Adipocyte (in vitro differentiated cells): ENCODE results near the gene PAEP.

ENCODE experiments used
- DNase-seq: peaks from one replicate; pipeline ENCODE4 v3.0.0-alpha.2; 2015; ENCODE audit warnings: low read depth
- H3K27me3 ChIP-seq: replicated peaks from 2 replicates; pipeline ENCODE4 v1.7.0; 2013; ENCODE audit warnings: mild to moderate bottlenecking, low read length, moderate library complexity; ENCODE audit not compliant: control insufficient read depth, insufficient read depth
- H3K36me3 ChIP-seq: 2 replicates; pipeline ENCODE4 v1.7.0; 2013; ENCODE audit warnings: low read length, mild to moderate bottlenecking, moderate library complexity; ENCODE audit not compliant: control insufficient read depth, insufficient read depth, severe bottlenecking
- H3K4me1 ChIP-seq: 2 replicates; pipeline ENCODE4 v1.7.0; 2013; ENCODE audit warnings: mild to moderate bottlenecking, low read length, moderate library complexity; ENCODE audit not compliant: control insufficient read depth, insufficient read depth
- H3K4me3 ChIP-seq: 2 replicates; pipeline ENCODE4 v1.7.0; 2013; ENCODE audit warnings: mild to moderate bottlenecking, low read length, moderate library complexity
- H3K9ac ChIP-seq: 2 replicates; pipeline ENCODE4 v1.7.0; 2013; ENCODE audit warnings: mild to moderate bottlenecking, low read length, moderate library complexity
- H3K9me3 ChIP-seq: 2 replicates; pipeline ENCODE4 v1.7.0; 2013; ENCODE audit warnings: mild to moderate bottlenecking, low read length, moderate library complexity; ENCODE audit not compliant: control insufficient read depth

PAEP gene

GRCh38 chr9:135555203-135555602 lies 6.4 kb upstream of the PAEP start:
- Histone ChIP-seq H3K9me3 (peaks cover 7% of the 10 kb centered on the region), H3K36me3 (no peaks in the 10 kb centered on the region), H3K9ac (no peak overlapping the region), H3K4me3 (no peak overlapping the region), H3K4me1 (no peaks in the 10 kb centered on the region), H3K27me3 (peaks cover 32% of the 10 kb centered on the region)
- DNase-seq, result no peak

- no peak for DNase-seq
- no peaks in the 10 kb centered on the region for H3K36me3 ChIP-seq
Measured at GRCh38 chr9:135555910-135556309, 5.6 kb upstream of the PAEP start.

DNA sequence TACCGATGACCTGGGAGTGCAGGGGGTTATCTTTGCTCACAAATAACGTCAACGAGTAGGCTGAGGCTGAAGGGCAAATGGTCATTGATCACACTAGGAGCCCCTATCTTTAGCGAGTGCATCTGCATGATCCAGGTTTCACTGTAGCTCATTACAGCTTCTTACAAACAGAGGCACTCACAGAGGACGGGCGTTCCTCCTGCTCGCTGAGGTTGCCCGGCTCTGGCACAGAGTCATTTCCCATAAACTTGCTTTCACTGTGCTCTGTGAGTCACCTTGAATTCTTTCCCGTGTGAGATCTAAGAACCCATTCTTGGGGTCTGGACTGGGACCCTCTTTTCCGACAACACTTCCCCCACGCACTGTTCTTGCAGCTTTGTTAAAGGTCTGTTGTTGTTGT lies 1.9 kb upstream of the PAEP start:
- H3K36me3 ChIP-seq, result no peaks in the 10 kb centered on the region
- H3K9me3 ChIP-seq, result peaks cover 7% of the 10 kb centered on the region
- H3K4me3 ChIP-seq, result no peak overlapping the region
- H3K9ac ChIP-seq, result no peak overlapping the region
- peaks cover 23% of the 10 kb centered on the region for H3K27me3 ChIP-seq
- no peak for DNase-seq
- H3K4me1 ChIP-seq, result no peaks in the 10 kb centered on the region

More at GRCh38 chr9:135555910-135556309, 5.6 kb upstream of the PAEP start:
- Histone ChIP-seq H3K27me3 (peaks cover 28% of the 10 kb centered on the region), H3K9ac (no peak overlapping the region), H3K9me3 (peaks cover 7% of the 10 kb centered on the region), H3K4me3 (no peak overlapping the region), H3K4me1 (no peaks in the 10 kb centered on the region)

GRCh38 chr9:135562235-135562745 lies 734 bp downstream of the PAEP start:
- Histone ChIP-seq H3K27me3 (peaks cover 25% of the 10 kb centered on the region), H3K36me3 (no peaks in the 10 kb centered on the region), H3K9me3 (no peaks in the 10 kb centered on the region), H3K4me1 (no peaks in the 10 kb centered on the region), H3K9ac (no peak overlapping the region), H3K4me3 (no peak overlapping the region)
- no peak for DNase-seq

- Histone ChIP-seq H3K9ac (no peak overlapping the region), H3K27me3 (peaks cover 22% of the 10 kb centered on the region), H3K4me1 (no peaks in the 10 kb centered on the region), H3K36me3 (no peaks in the 10 kb centered on the region), H3K4me3 (no peak overlapping the region), H3K9me3 (no peaks in the 10 kb centered on the region)
- no peak for DNase-seq
Measured at GRCh38 chr9:135563039-135563476, 1.5 kb downstream of the PAEP start.

DNA sequence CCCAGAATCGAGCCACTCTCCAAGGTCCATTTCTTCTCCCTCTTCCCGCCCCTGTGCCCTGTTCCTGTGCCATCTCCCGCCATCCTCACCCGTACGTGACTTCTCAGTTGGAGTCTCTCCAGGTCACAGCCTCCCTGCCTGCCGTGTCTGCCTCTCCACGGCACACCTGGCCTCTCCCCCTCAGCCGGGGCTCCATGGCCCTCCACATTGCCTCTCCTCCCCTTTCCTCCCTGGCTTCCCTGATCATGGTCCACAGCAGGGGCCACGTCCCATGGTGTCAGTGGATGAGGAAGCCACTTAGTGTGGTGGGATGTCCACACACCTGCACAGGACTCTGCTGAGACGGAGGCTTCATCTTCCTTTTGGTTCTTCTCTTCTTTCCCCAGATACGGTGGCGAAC lies 2.3 kb downstream of the PAEP start:
- Histone ChIP-seq H3K36me3 (no peaks in the 10 kb centered on the region), H3K4me3 (no peak overlapping the region), H3K27me3 (peaks cover 20% of the 10 kb centered on the region), H3K9ac (no peak overlapping the region), H3K9me3 (peaks cover 5% of the 10 kb centered on the region), H3K4me1 (no peaks in the 10 kb centered on the region)
- DNase-seq, result no peak

DNA sequence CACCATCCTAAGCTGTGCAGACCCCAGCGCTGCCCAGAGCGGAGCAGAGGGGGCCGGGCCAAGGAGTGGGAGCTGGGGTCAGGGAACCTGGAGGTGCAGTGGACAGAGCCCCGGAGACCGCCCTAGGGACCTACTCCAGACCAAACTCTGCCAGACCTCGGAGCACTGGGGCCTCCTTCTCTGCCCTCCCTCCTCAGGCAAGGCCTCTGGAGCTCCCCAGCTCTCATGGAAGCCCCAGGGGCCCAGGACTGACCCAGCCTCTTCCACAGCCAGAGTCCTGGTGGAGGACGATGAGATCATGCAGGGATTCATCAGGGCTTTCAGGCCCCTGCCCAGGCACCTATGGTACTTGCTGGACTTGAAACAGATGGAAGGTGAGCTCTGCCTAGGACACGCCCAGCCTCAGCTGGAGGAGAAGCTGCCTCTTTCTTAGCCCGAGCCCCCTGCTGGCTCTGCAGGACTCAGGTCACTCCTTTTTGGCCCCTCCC lies 3.6 kb downstream of the PAEP start:
- Histone ChIP-seq H3K4me1 (no peaks in the 10 kb centered on the region), H3K9ac (no peak overlapping the region), H3K36me3 (no peaks in the 10 kb centered on the region), H3K4me3 (no peak overlapping the region), H3K27me3 (peaks cover 14% of the 10 kb centered on the region), H3K9me3 (peaks cover 13% of the 10 kb centered on the region)
- DNase-seq, result no peak

DNA sequence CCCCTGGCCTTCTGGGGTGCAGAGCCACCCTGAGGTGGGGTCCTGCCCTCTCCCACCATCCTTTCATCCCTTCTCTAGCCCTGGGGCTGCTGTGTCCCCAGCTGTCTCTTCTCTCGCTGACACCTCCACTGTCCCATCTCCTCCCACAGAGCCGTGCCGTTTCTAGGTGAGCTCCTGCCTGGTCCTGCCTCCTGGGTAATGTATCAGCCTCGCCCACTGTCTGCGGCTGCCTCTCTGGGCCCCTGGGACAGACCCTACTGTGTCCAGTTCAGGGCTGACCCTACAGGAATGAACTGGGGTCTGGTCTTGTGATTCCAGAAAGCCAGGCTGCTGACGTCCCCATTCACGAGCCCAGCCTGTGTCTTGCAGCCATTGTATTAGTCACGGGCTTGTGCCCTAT lies 4.1 kb downstream of the PAEP start:
- peaks cover 13% of the 10 kb centered on the region for H3K9me3 ChIP-seq
- no peak overlapping the region for H3K9ac ChIP-seq
- no peak overlapping the region for H3K4me3 ChIP-seq
- DNase-seq, result no peak
- no peaks in the 10 kb centered on the region for H3K4me1 ChIP-seq
- H3K27me3 ChIP-seq, result peaks cover 14% of the 10 kb centered on the region
- H3K36me3 ChIP-seq, result no peaks in the 10 kb centered on the region

DNA sequence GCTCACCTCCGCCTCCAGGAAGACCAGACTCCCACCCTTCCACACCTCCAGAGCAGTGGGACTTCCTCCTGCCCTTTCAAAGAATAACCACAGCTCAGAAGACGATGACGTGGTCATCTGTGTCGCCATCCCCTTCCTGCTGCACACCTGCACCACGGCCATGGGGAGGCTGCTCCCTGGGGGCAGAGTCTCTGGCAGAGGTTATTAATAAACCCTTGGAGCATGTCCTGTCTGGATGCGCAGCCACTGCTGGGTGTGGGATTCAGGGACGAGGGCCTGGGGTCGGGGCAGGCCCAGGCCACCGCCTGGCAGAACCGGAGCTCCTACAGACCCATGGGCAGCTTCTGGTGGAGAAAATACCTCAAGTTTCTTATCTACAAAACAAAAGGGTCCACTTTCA lies 5.0 kb downstream of the PAEP start:
- Histone ChIP-seq H3K4me1 (no peaks in the 10 kb centered on the region), H3K4me3 (no peak overlapping the region), H3K9me3 (peaks cover 13% of the 10 kb centered on the region), H3K9ac (no peak overlapping the region), H3K36me3 (no peaks in the 10 kb centered on the region), H3K27me3 (peaks cover 14% of the 10 kb centered on the region)
- no peak for DNase-seq

GRCh38 chr9:135567311-135567710 lies 5.8 kb downstream of the PAEP start:
- H3K4me3 ChIP-seq, result no peak overlapping the region
- H3K27me3 ChIP-seq, result peaks cover 14% of the 10 kb centered on the region
- H3K36me3 ChIP-seq, result no peaks in the 10 kb centered on the region
- peaks cover 13% of the 10 kb centered on the region for H3K9me3 ChIP-seq
- H3K9ac ChIP-seq, result no peak overlapping the region
- no peaks in the 10 kb centered on the region for H3K4me1 ChIP-seq
- DNase-seq, result no peak

DNA sequence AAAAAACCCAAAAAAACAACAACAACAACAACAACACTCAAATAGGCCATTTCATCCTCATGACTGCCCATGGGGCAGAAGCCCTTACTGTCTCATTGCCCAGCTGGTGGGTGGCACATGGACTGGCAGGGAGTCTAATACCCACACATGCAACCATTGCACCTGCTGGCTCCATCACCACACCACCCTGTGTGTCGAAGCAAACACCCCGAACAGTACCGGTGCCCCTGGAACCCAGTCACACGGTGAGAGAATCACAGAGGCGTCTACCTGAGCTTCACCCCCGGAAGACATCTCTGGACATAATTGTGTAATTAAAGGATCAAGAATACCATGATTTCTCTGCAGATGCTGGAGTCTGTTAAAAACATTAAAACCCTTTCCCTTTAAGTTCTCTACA lies 6.5 kb downstream of the PAEP start:
- Histone ChIP-seq H3K4me1 (no peaks in the 10 kb centered on the region), H3K4me3 (no peak overlapping the region), H3K9ac (no peak overlapping the region), H3K9me3 (peaks cover 13% of the 10 kb centered on the region), H3K27me3 (peaks cover 14% of the 10 kb centered on the region), H3K36me3 (no peaks in the 10 kb centered on the region)
- DNase-seq, result no peak

DNA sequence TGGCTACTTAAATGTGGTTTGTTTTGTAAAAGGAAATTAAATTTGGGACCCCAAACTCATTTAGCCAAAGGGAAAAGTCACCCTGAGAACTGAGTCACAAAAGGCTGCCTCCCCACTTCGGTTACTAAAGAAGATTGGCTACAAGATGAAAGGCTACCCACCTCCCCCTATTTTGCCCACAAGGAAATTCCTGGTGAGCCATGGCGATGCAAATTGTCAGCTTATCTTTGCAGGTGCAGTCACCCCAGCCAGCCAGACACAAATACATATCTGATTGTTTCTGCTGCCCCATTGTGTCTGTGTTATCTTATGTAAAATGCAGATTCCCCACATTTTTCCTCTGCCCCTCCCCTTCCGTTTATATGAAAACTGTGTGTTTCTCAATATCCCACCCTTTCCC lies 8.9 kb downstream of the PAEP start:
- H3K4me3 ChIP-seq, result no peak overlapping the region
- no peak overlapping the region for H3K9ac ChIP-seq
- no peak for DNase-seq

More for the DNA sequence above, 8.9 kb downstream of the PAEP start:
- peaks cover 4% of the 10 kb centered on the region for H3K27me3 ChIP-seq
- no peaks in the 10 kb centered on the region for H3K36me3 ChIP-seq
- H3K4me1 ChIP-seq, result no peaks in the 10 kb centered on the region
- peaks cover 13% of the 10 kb centered on the region for H3K9me3 ChIP-seq
